Measurements from ENCODE around the gene CCDC61. TPM values are rescaled to one million over a fixed set of nuclear protein-coding genes. Genes with fewer than 3 reads are reported as not detected.

CCDC61 gene
- total RNA-seq, 2 donors from 2014 or later = 14.7 to 16.9 TPM

GRCh38 chr19:45998834-45999233 is 3.6 kb downstream of the CCDC61 start:
- H3K4me3 ChIP-seq = no peak overlapping the region
- TF ChIP-seq, protein P1, sequence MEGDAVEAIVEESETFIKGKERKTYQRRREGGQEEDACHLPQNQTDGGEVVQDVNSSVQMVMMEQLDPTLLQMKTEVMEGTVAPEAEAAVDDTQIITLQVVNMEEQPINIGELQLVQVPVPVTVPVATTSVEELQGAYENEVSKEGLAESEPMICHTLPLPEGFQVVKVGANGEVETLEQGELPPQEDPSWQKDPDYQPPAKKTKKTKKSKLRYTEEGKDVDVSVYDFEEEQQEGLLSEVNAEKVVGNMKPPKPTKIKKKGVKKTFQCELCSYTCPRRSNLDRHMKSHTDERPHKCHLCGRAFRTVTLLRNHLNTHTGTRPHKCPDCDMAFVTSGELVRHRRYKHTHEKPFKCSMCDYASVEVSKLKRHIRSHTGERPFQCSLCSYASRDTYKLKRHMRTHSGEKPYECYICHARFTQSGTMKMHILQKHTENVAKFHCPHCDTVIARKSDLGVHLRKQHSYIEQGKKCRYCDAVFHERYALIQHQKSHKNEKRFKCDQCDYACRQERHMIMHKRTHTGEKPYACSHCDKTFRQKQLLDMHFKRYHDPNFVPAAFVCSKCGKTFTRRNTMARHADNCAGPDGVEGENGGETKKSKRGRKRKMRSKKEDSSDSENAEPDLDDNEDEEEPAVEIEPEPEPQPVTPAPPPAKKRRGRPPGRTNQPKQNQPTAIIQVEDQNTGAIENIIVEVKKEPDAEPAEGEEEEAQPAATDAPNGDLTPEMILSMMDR (IDR thresholded peaks at IDR 0.05) = no peak
- no peaks in the 10 kb centered on the region for H3K9me3 ChIP-seq
- no peak overlapping the region for H3K27ac ChIP-seq
- ATAC-seq (ENCODE audit: insufficient number of reproducible peaks, low FRiP score, low read depth) (no peak), DNase-seq (ENCODE audit: low spot score) (no peak)
- H3K27me3 ChIP-seq (replicated peaks; ENCODE audit: insufficient read depth) = no peaks in the 10 kb centered on the region
- no peaks in the 10 kb centered on the region for H3K36me3 ChIP-seq
- H3K4me1 ChIP-seq (ENCODE audit: control insufficient read depth in 1 of 2, low read depth in 2 of 2) = peaks cover 5 to 28% of the 10 kb centered on the region in 2 donors

GRCh38 chr19:45999653-46000121 is 4.4 kb downstream of the CCDC61 start:
- no peaks in the 10 kb centered on the region for H3K36me3 ChIP-seq
- no peaks in the 10 kb centered on the region for H3K27me3 ChIP-seq (replicated peaks; ENCODE audit: insufficient read depth)
- no peak overlapping the region for H3K4me3 ChIP-seq
- TF ChIP-seq, protein P1 (IDR thresholded peaks at IDR 0.05) = no peak
- ATAC-seq (ENCODE audit: insufficient number of reproducible peaks, low FRiP score, low read depth) (no peak), DNase-seq (ENCODE audit: low spot score) (no peak)
- H3K27ac ChIP-seq = no peak overlapping the region
- H3K4me1 ChIP-seq (ENCODE audit: control insufficient read depth in 1 of 2, low read depth in 2 of 2) = peaks cover 3 to 24% of the 10 kb centered on the region in 2 donors
- H3K9me3 ChIP-seq = no peaks in the 10 kb centered on the region

DNA sequence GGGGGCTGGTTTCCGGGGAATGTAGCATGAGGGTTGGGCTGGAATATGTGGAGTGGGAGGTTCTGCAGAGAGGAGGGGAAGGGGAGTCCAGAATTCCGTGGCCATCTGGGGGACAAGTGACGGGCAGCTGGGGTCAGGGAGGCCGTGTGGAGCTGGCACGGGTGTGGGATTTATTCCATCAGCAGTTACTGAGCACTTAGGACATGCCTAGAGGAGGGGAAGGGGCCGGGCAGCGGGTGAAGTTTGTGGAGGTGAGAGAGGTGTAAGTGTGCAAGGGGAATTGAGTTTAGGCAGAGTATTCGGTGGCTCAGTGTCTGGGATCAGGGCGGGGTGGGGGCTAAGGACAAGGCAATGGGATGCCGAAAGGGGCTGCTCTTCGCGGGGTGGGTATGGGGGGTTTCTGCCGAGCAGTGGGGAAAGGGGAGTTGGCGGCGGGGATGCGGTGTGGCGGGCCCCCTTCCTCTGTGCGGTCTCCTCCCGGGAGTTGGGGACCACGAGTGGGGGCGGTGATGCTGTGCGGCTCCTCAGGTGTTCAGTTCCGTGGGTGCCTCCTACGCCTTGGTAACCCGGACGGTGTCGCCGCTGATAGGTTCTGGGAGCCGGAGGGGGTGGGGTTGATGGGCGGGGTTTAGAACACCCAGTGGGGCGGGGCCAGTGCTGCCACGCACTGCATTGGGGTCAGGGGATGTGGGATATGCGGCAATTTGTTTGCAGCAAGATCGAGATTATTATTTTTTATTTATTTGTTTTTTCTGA is 5.4 kb downstream of the CCDC61 start:
- no peaks in the 10 kb centered on the region for H3K36me3 ChIP-seq
- no peak overlapping the region for H3K27ac ChIP-seq
- H3K9me3 ChIP-seq = no peaks in the 10 kb centered on the region
- ATAC-seq (ENCODE audit: insufficient number of reproducible peaks, low FRiP score, low read depth) (no peak), DNase-seq (ENCODE audit: low spot score) (no peak)
- TF ChIP-seq, protein P1 (IDR thresholded peaks at IDR 0.05) = no peak
- H3K4me1 ChIP-seq (ENCODE audit: control insufficient read depth in 1 of 2, low read depth in 2 of 2) = peaks cover 3 to 23% of the 10 kb centered on the region in 2 donors
- H3K27me3 ChIP-seq (replicated peaks; ENCODE audit: insufficient read depth) = no peaks in the 10 kb centered on the region
- no peak overlapping the region for H3K4me3 ChIP-seq

DNA sequence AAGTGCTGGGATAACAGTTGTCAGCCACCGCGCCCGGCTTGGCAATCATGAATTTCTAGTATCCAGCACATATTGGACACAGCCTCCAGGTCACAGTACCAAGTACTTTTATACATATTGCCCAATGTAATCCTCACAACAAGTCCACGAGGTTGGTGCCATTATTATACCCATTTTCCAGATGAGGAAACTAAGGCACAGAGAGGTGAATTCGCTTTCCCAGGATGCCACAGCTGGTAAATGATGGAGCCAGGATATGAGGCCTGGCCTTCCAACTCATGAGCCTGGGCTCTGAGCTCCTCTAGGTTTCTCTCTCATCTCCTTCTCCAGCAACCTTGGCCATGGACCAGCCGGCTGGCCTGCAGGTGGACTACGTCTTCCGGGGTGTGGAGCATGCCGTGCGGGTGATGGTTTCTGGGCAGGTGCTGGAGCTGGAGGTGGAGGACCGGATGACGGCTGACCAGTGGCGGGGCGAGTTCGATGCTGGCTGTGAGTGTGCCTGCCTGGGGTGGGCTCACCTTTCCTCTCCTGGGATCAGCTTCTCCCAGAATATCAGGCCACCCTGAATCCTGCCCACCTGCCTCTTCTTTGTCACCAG is 7.5 kb downstream of the CCDC61 start:
- DNase-seq (ENCODE audit: low spot score) (no peak), ATAC-seq (ENCODE audit: insufficient number of reproducible peaks, low FRiP score, low read depth) (no peak)
- peaks cover 0 to 14% of the 10 kb centered on the region in 2 donors for H3K4me1 ChIP-seq (ENCODE audit: control insufficient read depth in 1 of 2, low read depth in 2 of 2)
- no peaks in the 10 kb centered on the region for H3K9me3 ChIP-seq
- TF ChIP-seq, protein P1 (IDR thresholded peaks at IDR 0.05) = no peak
- H3K4me3 ChIP-seq = no peak overlapping the region
- peaks cover 2% of the 10 kb centered on the region for H3K36me3 ChIP-seq
- no peak overlapping the region for H3K27ac ChIP-seq
- H3K27me3 ChIP-seq (replicated peaks; ENCODE audit: insufficient read depth) = no peaks in the 10 kb centered on the region

DNA sequence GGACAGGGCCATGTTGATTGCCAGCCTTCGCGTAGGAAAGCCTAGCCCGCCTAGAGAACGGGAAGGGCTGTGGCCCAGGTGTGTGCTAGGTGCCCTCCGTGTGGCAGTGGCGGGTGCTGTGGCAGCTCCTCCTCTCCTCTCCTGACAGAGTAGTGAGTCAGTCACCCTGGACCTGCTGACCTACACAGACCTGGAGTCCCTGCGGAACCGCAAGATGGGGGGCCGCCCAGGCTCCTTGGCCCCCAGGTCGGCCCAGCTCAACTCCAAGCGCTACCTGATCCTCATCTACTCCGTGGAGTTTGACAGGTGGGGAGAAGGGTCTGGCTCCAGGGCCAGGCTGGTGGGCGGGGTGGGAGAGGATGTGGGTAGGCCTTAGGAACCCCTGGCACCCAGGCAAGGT is 11.1 kb downstream of the CCDC61 start:
- H3K9me3 ChIP-seq = no peaks in the 10 kb centered on the region
- DNase-seq (ENCODE audit: low spot score) = no peak
- TF ChIP-seq, protein P1 (IDR thresholded peaks at IDR 0.05) = no peak
- peaks cover 4% of the 10 kb centered on the region for H3K36me3 ChIP-seq
- ATAC-seq (ENCODE audit: insufficient number of reproducible peaks, low FRiP score, low read depth) = no peak
- H3K27me3 ChIP-seq (replicated peaks; ENCODE audit: insufficient read depth) = no peaks in the 10 kb centered on the region
- no peak overlapping the region for H3K27ac ChIP-seq
- H3K4me1 ChIP-seq (ENCODE audit: control insufficient read depth in 1 of 2, low read depth in 2 of 2) = no peaks in the 10 kb centered on the region
- H3K4me3 ChIP-seq = no peak overlapping the region

All from thoracic aorta (tissue), 2 donors.